Middle frontal gyrus (tissue), 1 donor: ENCODE results near the gene HLA-DRB1.
A peak's percentile ranks its signal among the peaks of the same experiment; 100 is the strongest.
"Not testable (repeated sequence)": the region's sequence is repeated elsewhere in the genome, so short reads cannot be mapped to it uniquely, and the experiment has no call there.

ENCODE experiments used
- DNase-seq: peaks from one replicate; pipeline ENCODE4 v3.0.0-alpha.2; 2015; ENCODE audit warnings: low spot score; ENCODE audit errors: extremely low spot score

HLA-DRB1 gene

GRCh38 chr6:32609731-32610640 lies 20.3 kb upstream of the HLA-DRB1 start:
- DNase-seq: peak; percentile 71

- DNase-seq: no peak
These were observed 19.7 kb upstream of the HLA-DRB1 start for GRCh38 chr6:32609391-32609730.

GRCh38 chr6:32608362-32608761 lies 18.7 kb upstream of the HLA-DRB1 start:
- DNase-seq: no peak

GRCh38 chr6:32607988-32608298 lies 18.3 kb upstream of the HLA-DRB1 start:
- no peak for DNase-seq

GRCh38 chr6:32607263-32607987 lies 17.8 kb upstream of the HLA-DRB1 start:
- DNase-seq: no peak

- no peak for DNase-seq
These were observed 14.8 kb upstream of the HLA-DRB1 start for GRCh38 chr6:32604434-32604877.

- DNase-seq: no peak
These were observed 14.2 kb upstream of the HLA-DRB1 start for GRCh38 chr6:32603888-32604287.

GRCh38 chr6:32603222-32603621 lies 13.6 kb upstream of the HLA-DRB1 start:
- no peak for DNase-seq

GRCh38 chr6:32602383-32602782 lies 12.7 kb upstream of the HLA-DRB1 start:
- no peak for DNase-seq

GRCh38 chr6:32597024-32597423 lies 7.4 kb upstream of the HLA-DRB1 start:
- no peak for DNase-seq

GRCh38 chr6:32590713-32591112 lies 1.1 kb upstream of the HLA-DRB1 start:
- not testable (repeated sequence) for DNase-seq

- no peak for DNase-seq
These were observed 1.5 kb downstream of the HLA-DRB1 start for GRCh38 chr6:32588156-32588555.

GRCh38 chr6:32583527-32583898 lies 6.1 kb downstream of the HLA-DRB1 start:
- no peak for DNase-seq

GRCh38 chr6:32581315-32582095 lies 8.1 kb downstream of the HLA-DRB1 start:
- DNase-seq: no peak

- DNase-seq: no peak
These were observed 9.1 kb downstream of the HLA-DRB1 start for GRCh38 chr6:32580593-32580992.

GRCh38 chr6:32578962-32579361 lies 10.7 kb downstream of the HLA-DRB1 start:
- DNase-seq: no peak

- DNase-seq: not testable (repeated sequence)
These were observed 12.2 kb downstream of the HLA-DRB1 start for GRCh38 chr6:32577493-32577892.

- no peak for DNase-seq
These were observed 13.4 kb downstream of the HLA-DRB1 start for GRCh38 chr6:32576250-32576649.

GRCh38 chr6:32570363-32570905 lies 19.2 kb downstream of the HLA-DRB1 start:
- no peak for DNase-seq

GRCh38 chr6:32568561-32568960 lies 21.1 kb downstream of the HLA-DRB1 start:
- no peak for DNase-seq

- no peak for DNase-seq
These were observed 22.7 kb downstream of the HLA-DRB1 start for GRCh38 chr6:32566957-32567356.

- no peak for DNase-seq
These were observed 24.1 kb downstream of the HLA-DRB1 start for GRCh38 chr6:32565511-32565910.
